ENCODE results near the gene SPATA31D1.
A peak's percentile ranks its signal among the peaks of the same experiment; 100 is the strongest.

SPATA31D1 gene

GRCh38 chr9:81979196-81979595, 9.4 kb upstream of the SPATA31D1 start:
- Histone ChIP-seq H3K4me2 (ENCODE audit: low read length) (peak overlapping the region; percentile 9; the same call in 1 of the 2 replicates), H3K4me3 (ENCODE audit: low read depth, low read length, poor library complexity, severe bottlenecking) (no peak overlapping the region), H3K27ac (ENCODE audit: low read depth, low read length, poor library complexity, severe bottlenecking) (peak overlapping the region; percentile 63), H3K79me2 (ENCODE audit: insufficient read depth, low read length) (no peaks in the 10 kb centered on the region), H2AFZ (ENCODE audit: low read length) (peak overlapping the region; percentile 29; the same call in 1 of the 2 replicates), H3K9me2 (ENCODE audit: low read depth, low read length) (no peaks in the 10 kb centered on the region), H3K36me3 (ENCODE audit: insufficient read depth, low read length) (no peaks in the 10 kb centered on the region), H4K20me1 (ENCODE audit: insufficient read depth, low read length) (no peaks in the 10 kb centered on the region), H3K4me1 (ENCODE audit: insufficient read depth, low read length, severe bottlenecking) (peaks cover 32% of the 10 kb centered on the region), H3K9ac (ENCODE audit: low read length) (no peak overlapping the region; the same call in 1 of the 2 replicates), H3K9me3 (ENCODE audit: low read length) (no peaks in the 10 kb centered on the region), H3K27me3 (ENCODE audit: insufficient read depth, low read length) (no peaks in the 10 kb centered on the region), H3F3A (ENCODE audit: insufficient read depth, low read length) (no peaks in the 10 kb centered on the region)
- TF ChIP-seq EZH2 (IDR thresholded peaks at IDR 0.05; ENCODE audit: borderline replicate concordance, low read length), result no peak
- TF ChIP-seq CTCF (IDR thresholded peaks at IDR 0.05; ENCODE audit: low read length), result no peak

- no peak overlapping the region for H3K4me2 ChIP-seq (ENCODE audit: low read length)
- no peak overlapping the region for H2AFZ ChIP-seq (ENCODE audit: low read length)
- TF ChIP-seq EZH2 (IDR thresholded peaks at IDR 0.05; ENCODE audit: borderline replicate concordance, low read length) (no peak), CTCF (IDR thresholded peaks at IDR 0.05; ENCODE audit: low read length) (no peak)
- H3K9me3 ChIP-seq (ENCODE audit: low read length), result no peaks in the 10 kb centered on the region
- H3K4me1 ChIP-seq (ENCODE audit: insufficient read depth, low read length, severe bottlenecking), result peaks cover 32% of the 10 kb centered on the region
- no peaks in the 10 kb centered on the region for H3F3A ChIP-seq (ENCODE audit: insufficient read depth, low read length)
- no peaks in the 10 kb centered on the region for H3K27me3 ChIP-seq (ENCODE audit: insufficient read depth, low read length)
- no peak overlapping the region for H3K27ac ChIP-seq (ENCODE audit: low read depth, low read length, poor library complexity, severe bottlenecking)
- no peaks in the 10 kb centered on the region for H3K79me2 ChIP-seq (ENCODE audit: insufficient read depth, low read length)
- no peaks in the 10 kb centered on the region for H4K20me1 ChIP-seq (ENCODE audit: insufficient read depth, low read length)
- no peaks in the 10 kb centered on the region for H3K9me2 ChIP-seq (ENCODE audit: low read depth, low read length)
- H3K9ac ChIP-seq (ENCODE audit: low read length), result no peak overlapping the region
- no peaks in the 10 kb centered on the region for H3K36me3 ChIP-seq (ENCODE audit: insufficient read depth, low read length)
- no peak overlapping the region for H3K4me3 ChIP-seq (ENCODE audit: low read depth, low read length, poor library complexity, severe bottlenecking)
Measured at GRCh38 chr9:81980568-81980967, 8.0 kb upstream of the SPATA31D1 start.

- H3K9ac ChIP-seq (ENCODE audit: low read length), result no peak overlapping the region
- peak overlapping the region; percentile 8 for H3K27ac ChIP-seq (ENCODE audit: low read depth, low read length, poor library complexity, severe bottlenecking)
- no peaks in the 10 kb centered on the region for H3K9me2 ChIP-seq (ENCODE audit: low read depth, low read length)
- no peaks in the 10 kb centered on the region for H3K27me3 ChIP-seq (ENCODE audit: insufficient read depth, low read length)
- H3K4me3 ChIP-seq (ENCODE audit: low read depth, low read length, poor library complexity, severe bottlenecking), result no peak overlapping the region
- H3K79me2 ChIP-seq (ENCODE audit: insufficient read depth, low read length), result no peaks in the 10 kb centered on the region
- no peaks in the 10 kb centered on the region for H3K36me3 ChIP-seq (ENCODE audit: insufficient read depth, low read length)
- peaks cover 32% of the 10 kb centered on the region for H3K4me1 ChIP-seq (ENCODE audit: insufficient read depth, low read length, severe bottlenecking)
- H4K20me1 ChIP-seq (ENCODE audit: insufficient read depth, low read length), result no peaks in the 10 kb centered on the region
- H3K9me3 ChIP-seq (ENCODE audit: low read length), result no peaks in the 10 kb centered on the region
- TF ChIP-seq EZH2 (IDR thresholded peaks at IDR 0.05; ENCODE audit: borderline replicate concordance, low read length), result no peak
- TF ChIP-seq CTCF (IDR thresholded peaks at IDR 0.05; ENCODE audit: low read length), result no peak
- peak overlapping the region; percentile 5; the same call in 1 of the 2 replicates for H2AFZ ChIP-seq (ENCODE audit: low read length)
- 0 out of 2 replicates have a peak overlapping the region, but pooled peaks have one; percentile 7 for H3K4me2 ChIP-seq (ENCODE audit: low read length)
- H3F3A ChIP-seq (ENCODE audit: insufficient read depth, low read length), result no peaks in the 10 kb centered on the region
Measured at GRCh38 chr9:81981883-81982282, 6.7 kb upstream of the SPATA31D1 start.
